Measurements from ENCODE around the gene CNIH2.

DNA sequence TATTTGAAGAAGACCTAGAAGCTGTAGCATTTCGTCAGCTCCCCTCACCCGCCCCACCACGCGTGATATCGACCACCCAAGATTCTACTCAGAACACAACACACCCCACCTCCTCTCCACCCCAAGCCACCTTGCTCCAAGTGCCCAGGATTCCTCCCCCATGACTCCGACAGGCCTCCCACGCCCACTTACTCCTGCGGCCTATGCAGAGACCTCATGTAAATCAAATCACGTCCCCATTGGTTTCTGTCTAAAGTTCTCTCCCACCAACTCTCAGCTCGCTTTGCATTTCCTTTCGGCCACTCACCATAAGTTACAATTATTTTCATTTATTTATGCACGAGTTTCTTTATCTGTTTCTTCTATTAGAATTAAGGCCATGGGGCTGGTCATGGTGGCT, 24.7 kb downstream of the CNIH2 start:
- TF ChIP-seq, protein P1, sequence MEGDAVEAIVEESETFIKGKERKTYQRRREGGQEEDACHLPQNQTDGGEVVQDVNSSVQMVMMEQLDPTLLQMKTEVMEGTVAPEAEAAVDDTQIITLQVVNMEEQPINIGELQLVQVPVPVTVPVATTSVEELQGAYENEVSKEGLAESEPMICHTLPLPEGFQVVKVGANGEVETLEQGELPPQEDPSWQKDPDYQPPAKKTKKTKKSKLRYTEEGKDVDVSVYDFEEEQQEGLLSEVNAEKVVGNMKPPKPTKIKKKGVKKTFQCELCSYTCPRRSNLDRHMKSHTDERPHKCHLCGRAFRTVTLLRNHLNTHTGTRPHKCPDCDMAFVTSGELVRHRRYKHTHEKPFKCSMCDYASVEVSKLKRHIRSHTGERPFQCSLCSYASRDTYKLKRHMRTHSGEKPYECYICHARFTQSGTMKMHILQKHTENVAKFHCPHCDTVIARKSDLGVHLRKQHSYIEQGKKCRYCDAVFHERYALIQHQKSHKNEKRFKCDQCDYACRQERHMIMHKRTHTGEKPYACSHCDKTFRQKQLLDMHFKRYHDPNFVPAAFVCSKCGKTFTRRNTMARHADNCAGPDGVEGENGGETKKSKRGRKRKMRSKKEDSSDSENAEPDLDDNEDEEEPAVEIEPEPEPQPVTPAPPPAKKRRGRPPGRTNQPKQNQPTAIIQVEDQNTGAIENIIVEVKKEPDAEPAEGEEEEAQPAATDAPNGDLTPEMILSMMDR (IDR thresholded peaks at IDR 0.05): no peak
- TF ChIP-seq POLR2A (IDR thresholded peaks at IDR 0.05) (no peak), EP300 (IDR thresholded peaks at IDR 0.05) (no peak)
